Measurements from ENCODE around the gene HOXA10. TPM values are rescaled to one million over a fixed set of nuclear protein-coding genes. Genes with fewer than 3 reads are reported as not detected.

HOXA10 gene
- total RNA-seq, 4 donors from 2014 or later = 4.7 to 8.9 (median 6.0) TPM

DNA sequence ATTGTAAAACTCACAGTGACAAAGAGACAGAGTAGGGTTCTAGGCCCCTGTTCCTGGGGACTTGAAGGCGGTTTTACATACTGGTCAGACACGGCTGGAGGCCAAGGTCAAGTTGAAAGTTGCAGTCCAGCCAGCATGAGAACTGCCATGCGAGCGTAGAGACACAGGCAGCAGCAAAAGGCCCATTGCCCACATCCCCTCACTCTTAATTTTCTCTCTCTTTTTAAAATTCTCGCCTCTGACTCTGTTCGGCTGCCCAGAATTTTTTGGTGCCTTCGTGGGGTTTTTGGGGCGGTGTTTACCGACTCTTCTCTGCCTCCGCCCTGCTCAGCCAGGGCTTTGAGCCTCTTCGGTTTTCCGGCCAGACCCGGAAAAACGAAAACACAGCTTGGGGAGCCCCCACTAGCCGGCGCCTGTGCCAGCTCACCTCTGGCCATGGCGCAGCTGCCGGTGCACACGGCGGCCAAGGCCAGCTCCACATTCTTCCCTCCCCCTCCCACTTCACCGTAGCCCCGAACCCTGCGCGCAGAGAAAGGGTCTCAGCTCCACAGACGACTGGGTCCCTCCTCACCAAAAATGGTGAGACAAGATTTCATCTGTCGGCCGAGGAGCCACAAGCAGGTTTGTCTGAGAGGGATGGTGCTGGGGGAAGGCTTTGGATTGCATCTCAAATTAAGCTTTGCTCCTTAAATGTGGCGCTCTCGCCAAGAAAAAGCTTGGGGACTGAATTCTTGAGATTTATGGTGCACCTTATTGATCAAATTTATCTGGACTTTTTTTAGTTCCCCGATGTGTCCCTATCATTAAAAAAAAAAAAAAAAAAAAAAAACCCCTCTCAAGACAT lies 28.1 kb upstream of the HOXA10 start:
- H3K9me3 ChIP-seq = no peaks in the 10 kb centered on the region
- H3K27ac ChIP-seq = no peak overlapping the region
- H3K4me3 ChIP-seq = no peak overlapping the region
- peaks cover 99% of the 10 kb centered on the region for H3K27me3 ChIP-seq
- peaks cover 52% of the 10 kb centered on the region for H3K4me1 ChIP-seq
- 38% methylated on average over 16 of the region's 30 CpGs for WGBS
- H3K36me3 ChIP-seq = no peaks in the 10 kb centered on the region
- peak in 1 of 2 donors; percentile 65 for DNase-seq (ENCODE audit: low spot score in 2 of 2)
- TF ChIP-seq POLR2AphosphoS5 (IDR thresholded peaks at IDR 0.05) (no peak), EP300 (IDR thresholded peaks at IDR 0.05) (no peak), POLR2A (IDR thresholded peaks at IDR 0.05) (no peak)
- TF ChIP-seq, protein P1, sequence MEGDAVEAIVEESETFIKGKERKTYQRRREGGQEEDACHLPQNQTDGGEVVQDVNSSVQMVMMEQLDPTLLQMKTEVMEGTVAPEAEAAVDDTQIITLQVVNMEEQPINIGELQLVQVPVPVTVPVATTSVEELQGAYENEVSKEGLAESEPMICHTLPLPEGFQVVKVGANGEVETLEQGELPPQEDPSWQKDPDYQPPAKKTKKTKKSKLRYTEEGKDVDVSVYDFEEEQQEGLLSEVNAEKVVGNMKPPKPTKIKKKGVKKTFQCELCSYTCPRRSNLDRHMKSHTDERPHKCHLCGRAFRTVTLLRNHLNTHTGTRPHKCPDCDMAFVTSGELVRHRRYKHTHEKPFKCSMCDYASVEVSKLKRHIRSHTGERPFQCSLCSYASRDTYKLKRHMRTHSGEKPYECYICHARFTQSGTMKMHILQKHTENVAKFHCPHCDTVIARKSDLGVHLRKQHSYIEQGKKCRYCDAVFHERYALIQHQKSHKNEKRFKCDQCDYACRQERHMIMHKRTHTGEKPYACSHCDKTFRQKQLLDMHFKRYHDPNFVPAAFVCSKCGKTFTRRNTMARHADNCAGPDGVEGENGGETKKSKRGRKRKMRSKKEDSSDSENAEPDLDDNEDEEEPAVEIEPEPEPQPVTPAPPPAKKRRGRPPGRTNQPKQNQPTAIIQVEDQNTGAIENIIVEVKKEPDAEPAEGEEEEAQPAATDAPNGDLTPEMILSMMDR (IDR thresholded peaks at IDR 0.05) = no peak

GRCh38 chr7:27201580-27202017 lies 27.5 kb upstream of the HOXA10 start:
- H3K36me3 ChIP-seq = no peaks in the 10 kb centered on the region
- peak in 1 of 2 donors; percentile 67 for DNase-seq (ENCODE audit: low spot score in 2 of 2)
- 40% methylated on average over 4 of the region's 4 CpGs for WGBS
- no peak overlapping the region for H3K27ac ChIP-seq
- H3K4me1 ChIP-seq = peaks cover 52% of the 10 kb centered on the region
- H3K4me3 ChIP-seq = peak overlapping the region; percentile 55
- no peak for TF ChIP-seq POLR2A (IDR thresholded peaks at IDR 0.05)
- no peak for TF ChIP-seq EP300 (IDR thresholded peaks at IDR 0.05)
- no peak for TF ChIP-seq POLR2AphosphoS5 (IDR thresholded peaks at IDR 0.05)
- TF ChIP-seq, protein P1 (IDR thresholded peaks at IDR 0.05) = no peak
- no peaks in the 10 kb centered on the region for H3K9me3 ChIP-seq
- H3K27me3 ChIP-seq = peaks cover 99% of the 10 kb centered on the region

DNA sequence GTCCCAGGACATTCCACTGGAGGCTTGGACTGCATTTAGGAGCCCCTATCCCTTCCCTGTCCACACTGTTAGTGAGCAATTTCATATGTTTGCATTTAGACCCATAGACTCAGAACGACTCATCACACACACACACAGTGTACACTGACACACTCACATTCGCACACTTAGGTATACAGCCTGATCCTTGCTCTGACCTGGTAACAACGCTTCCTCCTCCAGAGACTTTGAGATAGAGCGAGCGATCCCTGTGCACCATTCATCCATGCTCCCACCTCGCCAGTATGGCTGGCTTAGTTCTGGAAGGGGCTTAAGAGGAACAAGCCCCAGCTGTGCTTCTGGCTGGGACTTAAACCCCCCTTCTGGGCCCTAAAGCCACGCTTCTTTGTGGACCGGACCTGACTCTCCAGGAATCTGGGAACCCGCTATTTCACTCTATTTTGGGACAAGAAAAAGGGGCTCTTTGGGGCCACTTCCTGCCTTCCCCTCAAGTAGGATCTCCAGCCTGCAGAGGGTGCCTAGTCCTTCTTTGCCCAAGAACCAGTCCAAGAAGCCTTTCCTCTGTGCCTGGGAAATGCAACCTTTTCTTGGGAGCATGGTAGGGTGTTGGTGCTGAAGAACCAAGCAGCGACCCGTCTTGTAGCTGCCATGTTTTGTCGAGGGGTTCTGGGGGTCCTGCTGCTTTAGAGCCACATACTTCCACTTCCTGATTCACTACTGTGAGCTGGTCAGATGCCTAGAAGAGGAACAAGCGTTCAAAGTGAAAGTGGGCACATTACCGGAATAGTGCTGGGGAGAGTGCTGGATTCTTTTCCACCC lies 26.9 kb upstream of the HOXA10 start:
- DNase-seq (ENCODE audit: low spot score in 2 of 2) = peak; percentile 38 to 41
- Histone ChIP-seq H3K4me1 (peaks cover 55% of the 10 kb centered on the region), H3K27me3 (peaks cover 99% of the 10 kb centered on the region), H3K27ac (no peak overlapping the region), H3K9me3 (no peaks in the 10 kb centered on the region), H3K4me3 (peak overlapping the region; percentile 55), H3K36me3 (no peaks in the 10 kb centered on the region)
- TF ChIP-seq, protein P1 (IDR thresholded peaks at IDR 0.05) = no peak
- no peak for TF ChIP-seq POLR2A (IDR thresholded peaks at IDR 0.05)
- 24% methylated on average over 12 of the region's 14 CpGs for WGBS

- Histone ChIP-seq H3K27me3 (peaks cover 99% of the 10 kb centered on the region), H3K4me1 (peaks cover 47% of the 10 kb centered on the region), H3K9me3 (no peaks in the 10 kb centered on the region), H3K27ac (no peak within 1 kb of the TSS), H3K4me3 (peak within 1 kb of the TSS; percentile 55), H3K36me3 (no peaks in the 10 kb centered on the region)
- peak; percentile 69 to 77 for DNase-seq (ENCODE audit: low spot score in 2 of 2)
- TF ChIP-seq, protein P1 (IDR thresholded peaks at IDR 0.05) = no peak
- no peak for TF ChIP-seq POLR2A (IDR thresholded peaks at IDR 0.05)
- TF ChIP-seq POLR2AphosphoS5 (IDR thresholded peaks at IDR 0.05) = no peak
- TF ChIP-seq EP300 (IDR thresholded peaks at IDR 0.05) = no peak
- under 1% methylated on average over 18 of the region's 99 CpGs for WGBS
These were observed 26.0 kb upstream of the HOXA10 start, which contains the start of gene HOXA13 for GRCh38 chr7:27199849-27200760. TSS of gene HOXA13 (minus strand) at chr7:27200091. CDS start at chr7:27200077, 14 bp downstream.
